Measurements from ENCODE around the gene CALHM6.
"Not testable (repeated sequence)": the region's sequence is repeated elsewhere in the genome, so short reads cannot be mapped to it uniquely, and the experiment has no call there.

Gene CALHM6

GRCh38 chr6:116485559-116486184, 24.5 kb downstream of the CALHM6 start:
- DNase-seq, result peak; percentile 35

DNA sequence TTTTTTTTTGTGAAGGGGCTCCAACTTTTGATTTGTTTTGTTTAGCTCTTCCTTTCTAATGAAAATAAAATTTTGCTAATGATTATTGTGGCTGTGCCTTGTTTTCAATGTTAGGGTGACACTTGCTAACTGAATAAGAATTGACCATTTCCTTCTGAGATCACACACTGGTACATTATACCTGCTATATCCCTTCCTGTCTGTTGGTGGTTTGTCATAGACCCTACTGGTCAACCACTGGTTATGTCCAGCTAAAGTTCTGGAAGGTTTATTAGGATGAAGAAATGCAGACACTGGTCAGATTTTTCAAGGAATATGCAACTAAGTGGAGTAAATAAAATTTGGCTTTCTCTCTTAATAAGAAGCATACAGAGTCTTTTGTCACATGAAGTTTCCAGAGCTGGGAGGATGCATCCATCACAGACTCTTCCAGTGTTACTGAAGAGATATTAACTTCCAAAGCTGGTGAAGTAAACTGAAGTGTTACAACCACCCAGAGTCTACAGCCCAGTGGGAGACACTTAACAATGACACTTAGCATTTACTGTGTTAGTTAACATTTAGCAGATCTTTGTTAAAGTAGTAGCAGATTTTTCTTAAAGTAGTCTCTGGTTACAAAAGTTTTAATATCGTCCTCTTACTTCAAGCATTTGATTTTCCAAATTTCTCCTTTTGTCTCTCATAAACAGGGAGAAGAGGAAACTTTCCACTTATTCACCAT, 30.6 kb downstream of the CALHM6 start:
- DNase-seq, result no peak

GRCh38 chr6:116492331-116493067, 31.3 kb downstream of the CALHM6 start:
- DNase-seq, result no peak

GRCh38 chr6:116495161-116495560, 34.0 kb downstream of the CALHM6 start:
- not testable (repeated sequence) for DNase-seq

DNA sequence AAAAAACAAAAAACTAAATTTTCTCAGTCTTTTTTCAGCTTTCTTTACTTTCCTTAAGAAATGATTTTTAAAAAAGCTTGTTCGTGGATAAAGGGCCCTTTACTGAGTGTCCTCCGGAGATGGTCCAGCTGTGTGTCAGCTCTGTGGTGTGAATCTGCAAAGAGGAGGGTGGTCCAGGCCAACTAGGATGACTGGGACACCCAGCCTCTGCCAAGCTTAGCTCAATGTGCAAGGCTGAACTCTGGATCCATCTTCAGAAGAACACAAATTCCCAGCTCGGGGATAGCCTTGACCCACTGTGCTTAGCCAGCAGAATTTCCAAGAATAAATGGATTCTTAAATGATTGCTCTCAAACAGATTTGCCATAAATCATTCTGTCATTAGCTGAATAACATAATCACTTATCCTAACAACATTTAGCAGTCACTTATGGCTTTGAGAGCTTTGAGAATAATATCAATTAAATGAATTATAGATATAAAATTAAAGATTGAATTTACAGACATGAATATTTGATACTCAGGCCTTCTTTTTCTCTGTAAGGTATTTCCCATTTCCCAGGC, 36.0 kb downstream of the CALHM6 start:
- DNase-seq, result no peak

DNA sequence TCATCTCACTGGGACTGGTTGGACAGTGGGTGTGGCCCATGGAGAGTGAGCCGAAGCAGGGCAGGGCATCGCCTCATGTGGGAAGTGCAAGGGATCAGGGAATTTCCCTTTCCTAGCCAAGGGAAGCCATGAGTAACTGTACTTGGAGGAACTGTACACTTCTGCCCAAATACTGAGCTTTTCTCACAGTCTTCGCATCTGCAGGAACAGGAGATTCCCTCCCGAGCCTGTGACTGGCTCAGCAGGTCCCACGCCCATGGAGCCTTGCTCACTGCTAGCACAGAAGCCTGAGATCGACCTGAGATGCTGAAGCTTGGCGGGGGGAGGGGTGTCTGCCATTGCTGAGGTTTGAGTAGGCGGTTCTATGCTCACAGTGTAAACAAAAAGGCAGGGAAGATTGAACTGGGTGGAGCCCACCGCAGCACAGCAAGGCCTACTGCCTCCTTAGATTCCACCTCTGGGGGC, 39.8 kb downstream of the CALHM6 start:
- no peak for DNase-seq

DNA sequence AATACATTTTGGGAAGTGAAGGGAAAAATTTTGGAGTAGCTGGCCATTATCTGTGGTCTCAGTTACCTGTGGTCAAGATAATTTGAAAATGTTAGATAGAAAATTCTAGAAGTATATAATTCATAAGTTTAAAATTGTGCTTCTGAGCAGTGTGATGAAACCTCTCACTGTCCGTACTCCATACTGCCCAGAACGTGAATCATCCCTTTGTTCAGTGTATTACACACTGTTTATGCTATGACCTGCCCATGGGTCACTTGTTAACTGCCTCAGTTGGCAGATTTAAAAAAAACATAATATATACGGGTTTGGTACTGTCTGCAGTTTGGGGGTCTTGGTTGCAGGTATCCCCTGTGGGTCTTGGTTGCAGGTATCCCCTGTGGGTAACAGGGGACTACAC, 46.1 kb downstream of the CALHM6 start:
- no peak for DNase-seq

DNA sequence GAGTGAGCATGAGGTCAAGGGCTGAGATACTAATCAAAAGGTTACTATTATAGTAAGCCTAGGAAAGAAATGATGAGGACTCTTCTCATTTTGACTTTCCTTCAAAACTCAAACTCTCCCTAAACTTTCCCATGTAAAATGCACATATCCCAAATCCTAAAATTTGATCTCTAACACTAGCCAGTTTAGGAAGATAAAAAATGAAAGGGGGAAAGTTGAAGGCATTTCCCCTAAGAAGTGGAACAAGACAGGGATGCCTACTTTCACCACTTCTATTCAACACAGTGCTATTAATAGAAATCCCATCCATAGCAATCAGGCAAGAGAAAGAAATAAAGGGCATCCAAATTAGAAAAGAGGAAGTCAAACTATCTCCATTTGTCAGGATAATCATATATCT, 47.4 kb downstream of the CALHM6 start:
- DNase-seq, result no peak

DNA sequence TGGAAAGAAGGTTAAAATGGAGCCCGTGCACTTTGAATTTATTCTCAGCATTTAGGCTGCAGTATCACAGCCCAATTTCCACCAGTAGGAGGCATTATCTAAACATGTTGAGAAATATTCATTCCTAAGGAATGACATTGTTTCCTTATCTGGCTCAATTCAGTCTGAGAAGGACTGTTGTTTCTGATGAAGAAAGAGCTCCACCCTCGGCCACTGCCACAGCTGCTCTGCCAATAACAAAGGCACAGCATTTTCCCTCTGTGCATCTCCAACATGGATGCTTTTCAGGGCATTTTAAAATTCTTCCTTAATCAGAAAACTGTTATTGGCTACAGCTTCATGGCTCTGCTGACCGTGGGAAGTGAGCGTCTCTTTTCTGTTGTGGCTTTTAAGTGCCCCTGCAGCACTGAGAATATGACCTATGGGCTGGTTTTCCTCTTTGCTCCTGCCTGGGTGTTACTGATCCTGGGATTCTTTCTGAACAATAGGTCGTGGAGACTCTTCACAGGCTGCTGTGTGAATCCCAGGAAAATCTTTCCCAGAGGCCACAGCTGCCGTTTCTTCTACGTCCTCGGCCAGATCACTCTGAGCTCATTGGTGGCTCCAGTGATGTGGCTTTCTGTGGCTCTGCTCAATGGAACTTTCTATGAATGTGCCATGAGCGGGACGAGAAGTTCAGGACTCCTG, 50.4 kb downstream of the CALHM6 start, which contains the start of gene CALHM5:
Gene CALHM5, plus strand, starts transcription at position 216 of the 687 bp plus-strand sequence. Its CDS starts 58 bp downstream, at position 274.
- peak; percentile 86 for DNase-seq

DNA sequence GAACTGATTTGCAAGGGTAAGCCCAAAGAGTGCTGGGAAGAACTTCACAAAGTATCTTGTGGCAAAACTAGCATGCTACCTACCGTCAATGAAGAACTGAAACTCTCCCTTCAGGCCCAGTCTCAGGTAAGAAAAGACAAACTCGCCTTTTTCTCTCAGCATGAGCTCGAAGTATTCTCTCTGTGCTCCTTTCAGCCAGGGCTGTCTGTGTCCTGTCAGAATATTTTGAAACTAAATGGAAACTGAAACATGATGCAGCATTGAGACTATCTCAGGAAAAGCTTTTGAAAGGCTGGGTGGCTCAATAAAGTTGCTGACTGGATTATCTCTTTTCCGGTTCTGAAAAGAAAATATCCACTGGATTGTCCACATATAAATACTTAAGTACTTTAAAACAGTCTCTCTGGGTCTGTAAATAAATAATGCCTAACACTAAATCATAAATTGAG, 51.0 kb downstream of the CALHM6 start:
- no peak for DNase-seq

DNA sequence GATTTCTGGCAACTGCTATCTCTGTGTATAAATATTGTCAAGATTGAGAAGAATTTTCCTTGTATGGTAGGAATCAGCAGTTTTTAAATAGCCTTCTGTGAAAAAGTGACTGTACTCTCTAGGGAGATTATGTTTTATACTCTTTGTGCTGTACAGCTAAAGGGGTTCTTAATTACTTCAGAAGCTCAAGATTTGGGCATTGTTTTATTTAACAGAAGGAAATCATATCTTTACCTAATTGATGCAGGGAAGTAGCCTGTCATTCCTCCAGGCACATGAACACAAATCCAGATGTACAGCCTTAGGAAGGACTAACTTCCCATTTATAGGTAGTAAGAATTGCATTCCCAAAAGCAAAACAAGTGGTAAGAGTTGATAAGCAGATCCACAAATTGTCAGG, 51.6 kb downstream of the CALHM6 start:
- no peak for DNase-seq
